ENCODE data around the gene SPON1. TPM values are rescaled to one million over a fixed set of nuclear protein-coding genes. Genes with fewer than 3 reads are reported as not detected.

SPON1 gene
- total RNA-seq, 2 experiments from 2014 or later, result 2.1 to 2.2 TPM

GRCh38 chr11:14136561-14136960 lies 174.0 kb downstream of the SPON1 start:
- DNase-seq (no peak), ATAC-seq (ENCODE audit: poor library complexity) (no peak)
- intact Hi-C loops (cut with DNase I, micrococcal nuclease), result no loop called here
- TF ChIP-seq CTCF (IDR thresholded peaks at IDR 0.05), result no peak
- POLR2A ChIA-PET, result no interaction called here
- Histone ChIP-seq H3K36me3 (ENCODE audit: insufficient read depth, low read length) (no peaks in the 10 kb centered on the region), H3K9me3 (ENCODE audit: control insufficient read depth in 1 of 2, insufficient read depth in 1 of 2, low read length in 2 of 2) (no peaks in the 10 kb centered on the region), H3K27me3 (ENCODE audit: control insufficient read depth in 1 of 2, insufficient read depth in 2 of 2, low read length in 2 of 2) (no peaks in the 10 kb centered on the region), H3K4me3 (ENCODE audit: low read length) (no peak overlapping the region), H3K27ac (ENCODE audit: low read depth in 1 of 2, low read length in 2 of 2) (no peak overlapping the region), H3K4me1 (ENCODE audit: insufficient read depth, low read length) (no peaks in the 10 kb centered on the region)
- CTCF ChIA-PET, result no interaction called here
- no peaks in the 10 kb centered on the region for H3K4me1 Mint-ChIP-seq (ENCODE audit: low read depth)
- no peak overlapping the region for H3K4me3 Mint-ChIP-seq
- no peaks in the 10 kb centered on the region for H3K27me3 Mint-ChIP-seq
- H3K27ac Mint-ChIP-seq, result no peak overlapping the region
- no peaks in the 10 kb centered on the region for H3K36me3 Mint-ChIP-seq (ENCODE audit: low read depth)
- H3K9me3 Mint-ChIP-seq, result no peaks in the 10 kb centered on the region

- H3K36me3 ChIP-seq (ENCODE audit: insufficient read depth, low read length), result no peaks in the 10 kb centered on the region
- H3K27me3 ChIP-seq (ENCODE audit: control insufficient read depth in 1 of 2, insufficient read depth in 2 of 2, low read length in 2 of 2), result no peaks in the 10 kb centered on the region
- ChIA-PET POLR2A (no interaction called here), CTCF (no interaction called here)
- intact Hi-C loops (cut with DNase I, micrococcal nuclease), result no loop called here
- Mint-ChIP-seq H3K36me3 (ENCODE audit: low read depth) (no peaks in the 10 kb centered on the region), H3K27me3 (no peaks in the 10 kb centered on the region), H3K27ac (no peak overlapping the region), H3K9me3 (no peaks in the 10 kb centered on the region), H3K4me3 (no peak overlapping the region), H3K4me1 (ENCODE audit: low read depth) (no peaks in the 10 kb centered on the region)
- H3K27ac ChIP-seq (ENCODE audit: low read depth in 1 of 2, low read length in 2 of 2), result no peak overlapping the region
- H3K4me3 ChIP-seq (ENCODE audit: low read length), result no peak overlapping the region
- H3K4me1 ChIP-seq (ENCODE audit: insufficient read depth, low read length), result no peaks in the 10 kb centered on the region
- ATAC-seq (ENCODE audit: poor library complexity) (no peak), DNase-seq (no peak)
- TF ChIP-seq CTCF (IDR thresholded peaks at IDR 0.05), result no peak
- H3K9me3 ChIP-seq (ENCODE audit: control insufficient read depth in 1 of 2, insufficient read depth in 1 of 2, low read length in 2 of 2), result no peaks in the 10 kb centered on the region
Observed at GRCh38 chr11:14137284-14137683, 174.8 kb downstream of the SPON1 start.

- ChIA-PET POLR2A (no interaction called here), CTCF (no interaction called here)
- Histone ChIP-seq H3K9me3 (ENCODE audit: control insufficient read depth in 1 of 2, insufficient read depth in 1 of 2, low read length in 2 of 2) (no peaks in the 10 kb centered on the region), H3K27me3 (ENCODE audit: control insufficient read depth in 1 of 2, insufficient read depth in 2 of 2, low read length in 2 of 2) (no peaks in the 10 kb centered on the region), H3K4me3 (ENCODE audit: low read length) (no peak overlapping the region), H3K4me1 (ENCODE audit: insufficient read depth, low read length) (no peaks in the 10 kb centered on the region), H3K27ac (ENCODE audit: low read depth in 1 of 2, low read length in 2 of 2) (no peak overlapping the region), H3K36me3 (ENCODE audit: insufficient read depth, low read length) (no peaks in the 10 kb centered on the region)
- ATAC-seq (ENCODE audit: poor library complexity) (no peak), DNase-seq (no peak)
- Mint-ChIP-seq H3K36me3 (ENCODE audit: low read depth) (no peaks in the 10 kb centered on the region), H3K27ac (no peak overlapping the region), H3K27me3 (no peaks in the 10 kb centered on the region), H3K9me3 (no peaks in the 10 kb centered on the region), H3K4me3 (no peak overlapping the region), H3K4me1 (ENCODE audit: low read depth) (no peaks in the 10 kb centered on the region)
- intact Hi-C loops (cut with DNase I, micrococcal nuclease), result loop anchor here in 1 of 2 experiments (10.0 kb wide), 1 partner anchor 276 kb away; no protein-coding TSS in a partner anchor
- no peak for TF ChIP-seq CTCF (IDR thresholded peaks at IDR 0.05)
Observed at GRCh38 chr11:14140991-14141390, 178.5 kb downstream of the SPON1 start.
